ENCODE results near the gene TTC22.

Gene TTC22

DNA sequence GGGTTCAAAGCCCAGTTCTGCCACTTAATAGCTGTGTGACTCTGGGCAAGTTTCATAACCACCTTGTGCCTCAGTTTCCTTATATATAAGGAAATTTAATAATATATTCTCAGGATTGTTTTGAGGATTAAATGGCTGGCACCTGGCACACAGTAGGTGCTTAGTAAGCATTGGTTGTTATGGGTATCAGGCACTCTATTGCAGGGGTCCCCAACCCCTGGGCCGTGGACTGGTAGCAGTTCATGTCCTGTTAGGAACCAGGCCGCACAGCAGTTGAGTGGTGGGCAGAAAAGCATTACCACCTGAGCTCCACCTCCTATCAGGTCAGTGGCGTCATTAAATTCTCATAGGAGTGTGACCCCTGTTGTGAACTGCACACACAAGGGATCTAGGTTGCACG, 55.3 kb downstream of the TTC22 start:
- no peaks in the 10 kb centered on the region for H3K27me3 Mint-ChIP-seq
- no peak overlapping the region for H3K4me3 Mint-ChIP-seq
- no peak overlapping the region for H3K27ac Mint-ChIP-seq
- H3K9me3 Mint-ChIP-seq, result no peaks in the 10 kb centered on the region
- no peak for DNase-seq
- no peak for ATAC-seq (replicated peaks)
- H3K36me3 Mint-ChIP-seq, result peaks cover 28 to 32% of the 10 kb centered on the region in 2 donors
- H3K4me1 Mint-ChIP-seq, result peaks cover 0 to 3% of the 10 kb centered on the region in 2 donors

DNA sequence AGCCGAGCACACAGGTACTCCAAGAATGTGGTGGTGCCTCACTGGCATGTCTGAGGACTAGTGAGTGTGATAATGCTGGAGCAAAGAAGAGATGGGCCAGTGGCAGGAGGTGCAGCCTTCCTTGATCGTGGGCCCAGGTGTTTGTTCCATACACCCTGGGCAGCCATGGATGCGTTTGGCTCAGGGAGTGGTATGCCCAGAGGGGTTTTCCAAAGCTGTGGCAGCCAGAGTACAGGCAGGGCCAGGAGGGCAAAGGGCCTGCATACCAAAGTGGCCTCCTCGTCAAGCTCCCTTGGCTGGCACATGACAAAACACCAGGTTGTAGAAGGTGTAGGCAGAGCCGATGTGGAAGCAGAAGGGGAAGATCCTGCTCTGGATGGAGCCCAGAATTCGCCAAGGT, 55.8 kb downstream of the TTC22 start:
- H3K27me3 Mint-ChIP-seq, result no peaks in the 10 kb centered on the region
- peaks cover 30 to 32% of the 10 kb centered on the region in 2 donors for H3K36me3 Mint-ChIP-seq
- no peaks in the 10 kb centered on the region for H3K9me3 Mint-ChIP-seq
- ATAC-seq (replicated peaks), result no peak
- H3K4me1 Mint-ChIP-seq, result peaks cover 0 to 3% of the 10 kb centered on the region in 2 donors
- H3K27ac Mint-ChIP-seq, result no peak overlapping the region
- DNase-seq, result no peak
- H3K4me3 Mint-ChIP-seq, result no peak overlapping the region

- peaks cover 30 to 37% of the 10 kb centered on the region in 2 donors for H3K36me3 Mint-ChIP-seq
- DNase-seq, result no peak
Measured at GRCh38 chr1:54744696-54745095, 56.4 kb downstream of the TTC22 start.

DNA sequence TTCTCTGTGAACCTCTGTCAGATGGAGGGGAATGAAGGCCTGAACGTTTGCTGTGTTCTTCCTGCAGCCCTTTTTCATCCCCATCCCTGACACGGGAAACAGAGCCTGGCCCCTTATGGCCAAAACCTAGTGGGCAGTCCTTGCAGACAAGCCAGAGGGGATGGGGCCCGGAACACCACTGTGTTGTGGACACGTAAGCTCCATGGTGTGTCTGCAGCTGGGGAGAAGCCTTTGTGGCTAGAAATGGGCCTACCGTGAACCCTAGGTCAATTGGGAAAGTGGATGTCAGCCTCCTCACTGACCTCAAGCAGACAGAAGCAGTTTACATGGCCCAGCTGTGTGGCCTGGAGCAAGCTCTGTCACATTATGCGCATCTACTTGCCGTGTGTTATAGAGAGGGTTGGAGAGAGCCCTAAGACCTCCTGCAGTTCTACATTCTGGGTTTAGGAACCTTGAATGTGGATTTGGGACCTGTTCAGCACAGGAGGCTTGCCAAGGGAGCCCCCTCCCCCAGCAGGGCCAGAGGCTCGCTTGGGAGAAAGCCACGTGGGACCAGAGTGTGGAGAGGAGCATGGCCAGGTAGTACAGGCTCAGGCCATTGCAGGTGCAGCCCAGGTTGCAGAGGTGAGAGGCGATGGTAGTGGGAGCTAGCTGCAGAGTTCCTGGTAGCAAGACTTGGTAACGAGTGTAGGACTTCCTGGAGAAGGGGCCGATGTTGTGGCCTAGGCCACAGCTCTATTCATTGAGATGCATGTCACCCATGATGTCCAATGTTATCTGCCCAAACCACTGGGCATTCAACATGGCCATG, 57.5 kb downstream of the TTC22 start:
- peak overlapping the region; percentile 78 for H3K27ac Mint-ChIP-seq
- peaks cover 0 to 3% of the 10 kb centered on the region in 2 donors for H3K4me1 Mint-ChIP-seq
- peaks cover 33 to 44% of the 10 kb centered on the region in 2 donors for H3K36me3 Mint-ChIP-seq
- no peak overlapping the region for H3K4me3 Mint-ChIP-seq
- DNase-seq (no peak), ATAC-seq (replicated peaks) (no peak)
- H3K27me3 Mint-ChIP-seq, result no peaks in the 10 kb centered on the region
- no peaks in the 10 kb centered on the region for H3K9me3 Mint-ChIP-seq

More at GRCh38 chr1:54744696-54745095, 56.4 kb downstream of the TTC22 start:
- no peaks in the 10 kb centered on the region for H3K9me3 Mint-ChIP-seq
- H3K4me3 Mint-ChIP-seq, result no peak overlapping the region
- no peak for ATAC-seq (replicated peaks)
- H3K27me3 Mint-ChIP-seq, result no peaks in the 10 kb centered on the region
- H3K4me1 Mint-ChIP-seq, result peaks cover 0 to 3% of the 10 kb centered on the region in 2 donors
- H3K27ac Mint-ChIP-seq, result no peak overlapping the region

DNA sequence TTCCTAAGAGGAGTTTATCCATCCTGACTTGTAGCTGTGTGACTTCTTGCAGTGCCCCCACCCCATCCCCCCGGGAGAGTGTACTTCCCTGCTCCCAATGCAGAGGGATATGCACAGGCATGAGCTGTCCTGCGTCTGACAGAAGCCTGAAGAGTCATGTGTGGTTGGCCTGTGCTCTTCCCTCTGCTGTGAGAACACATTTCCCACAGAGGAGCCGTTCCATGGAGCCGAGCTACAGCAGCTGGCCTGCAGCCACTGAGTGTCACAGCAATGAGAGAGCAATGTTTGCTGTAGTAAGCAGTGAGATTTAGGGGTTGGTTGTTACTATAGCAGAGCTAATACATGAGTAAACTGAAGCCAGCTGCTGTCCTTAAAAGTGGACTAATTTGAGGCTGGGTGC, 58.8 kb downstream of the TTC22 start:
- Mint-ChIP-seq H3K36me3 (peaks cover 39 to 56% of the 10 kb centered on the region in 2 donors), H3K4me1 (peaks cover 0 to 3% of the 10 kb centered on the region in 2 donors), H3K4me3 (no peak overlapping the region), H3K27me3 (no peaks in the 10 kb centered on the region), H3K9me3 (no peaks in the 10 kb centered on the region), H3K27ac (no peak overlapping the region)
- ATAC-seq (replicated peaks) (no peak), DNase-seq (no peak)

DNA sequence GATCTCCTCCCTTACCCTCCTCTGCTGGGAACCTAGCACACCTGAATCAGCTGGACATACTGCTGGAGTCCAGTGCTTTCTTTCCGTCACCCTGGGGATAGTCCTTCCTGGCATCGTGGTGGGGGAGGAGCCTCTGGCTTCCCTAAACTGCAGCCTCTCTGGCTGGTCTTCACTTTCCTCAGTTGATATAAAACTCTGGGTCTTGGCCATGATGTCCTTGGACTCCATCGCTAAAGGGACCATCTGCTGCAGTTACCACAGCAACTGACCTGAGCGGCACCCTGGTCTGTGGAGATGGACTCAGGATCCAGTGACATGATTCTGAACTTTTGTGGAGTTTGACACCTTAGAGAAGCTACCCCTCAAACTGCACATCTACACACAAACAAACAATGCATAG, 59.6 kb downstream of the TTC22 start:
- Mint-ChIP-seq H3K4me3 (no peak overlapping the region), H3K9me3 (no peaks in the 10 kb centered on the region), H3K36me3 (peaks cover 46 to 63% of the 10 kb centered on the region in 2 donors), H3K4me1 (peaks cover 0 to 3% of the 10 kb centered on the region in 2 donors), H3K27me3 (no peaks in the 10 kb centered on the region), H3K27ac (peak overlapping the region; percentile 76)
- DNase-seq (no peak), ATAC-seq (replicated peaks) (no peak)

- no peaks in the 10 kb centered on the region for H3K9me3 Mint-ChIP-seq
- H3K27ac Mint-ChIP-seq, result no peak overlapping the region
- peaks cover 38 to 54% of the 10 kb centered on the region in 2 donors for H3K36me3 Mint-ChIP-seq
- H3K4me3 Mint-ChIP-seq, result no peak overlapping the region
- ATAC-seq (replicated peaks) (no peak), DNase-seq (no peak)
- H3K4me1 Mint-ChIP-seq, result peaks cover 0 to 3% of the 10 kb centered on the region in 2 donors
- H3K27me3 Mint-ChIP-seq, result no peaks in the 10 kb centered on the region
Measured at GRCh38 chr1:54738244-54738643, 62.9 kb downstream of the TTC22 start.

- Mint-ChIP-seq H3K27ac (peak overlapping the region; percentile 7), H3K9me3 (no peaks in the 10 kb centered on the region), H3K27me3 (no peaks in the 10 kb centered on the region), H3K4me1 (peaks cover 0 to 3% of the 10 kb centered on the region in 2 donors), H3K4me3 (no peak overlapping the region), H3K36me3 (peaks cover 30 to 44% of the 10 kb centered on the region in 2 donors)
- no peak for ATAC-seq (replicated peaks)
- no peak for DNase-seq
Measured at GRCh38 chr1:54736685-54737084, 64.4 kb downstream of the TTC22 start.
